Measurements from ENCODE around the gene PTPRD.
"Not testable (repeated sequence)": the region's sequence is repeated elsewhere in the genome, so short reads cannot be mapped to it uniquely, and the experiment has no call there.

PTPRD gene

GRCh38 chr9:9970514-9970913 lies 642.3 kb downstream of the PTPRD start:
- no peak for DNase-seq (ENCODE audit: low spot score)

GRCh38 chr9:9963841-9964240 lies 649.0 kb downstream of the PTPRD start:
- DNase-seq (ENCODE audit: low spot score), result no peak

DNA sequence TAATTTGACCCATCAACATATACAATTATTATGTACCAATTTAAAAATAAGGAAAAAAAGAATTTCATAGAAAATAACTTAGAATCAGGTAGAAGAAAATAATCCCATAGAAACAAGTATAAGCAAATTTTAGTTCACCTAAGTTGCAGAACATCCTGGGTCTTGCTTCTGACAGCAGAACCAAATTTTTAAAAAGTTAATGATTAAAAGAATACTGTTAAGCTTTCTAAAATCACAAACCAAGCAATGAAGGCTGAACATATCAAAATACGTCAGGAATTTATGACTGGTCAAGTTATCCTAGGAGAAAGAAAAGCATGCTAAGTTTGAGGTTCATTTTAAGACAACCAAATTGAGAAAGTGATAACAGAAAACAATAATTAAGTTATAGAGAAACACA lies 650.9 kb downstream of the PTPRD start:
- no peak for DNase-seq (ENCODE audit: low spot score)

DNA sequence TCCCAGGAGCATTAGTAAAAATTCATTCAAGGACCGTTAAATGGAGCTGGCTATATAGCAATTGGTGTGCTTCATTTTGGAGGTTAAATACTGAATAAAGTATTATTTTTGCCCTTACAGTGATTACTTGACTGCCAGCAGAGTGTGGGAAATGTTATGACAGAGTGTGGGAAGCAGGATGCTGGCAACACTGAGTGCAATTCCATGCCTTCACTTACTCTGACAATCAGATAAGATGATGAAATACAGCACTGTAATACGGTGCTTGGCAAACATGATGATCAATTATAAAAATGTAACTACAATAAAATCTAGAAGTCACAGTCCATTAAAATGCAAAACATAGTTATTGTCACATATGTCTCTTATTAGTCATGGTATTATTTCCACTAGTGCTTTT lies 651.3 kb downstream of the PTPRD start:
- DNase-seq (ENCODE audit: low spot score), result no peak

GRCh38 chr9:9951556-9952160 lies 661.1 kb downstream of the PTPRD start:
- no peak for DNase-seq (ENCODE audit: low spot score)

DNA sequence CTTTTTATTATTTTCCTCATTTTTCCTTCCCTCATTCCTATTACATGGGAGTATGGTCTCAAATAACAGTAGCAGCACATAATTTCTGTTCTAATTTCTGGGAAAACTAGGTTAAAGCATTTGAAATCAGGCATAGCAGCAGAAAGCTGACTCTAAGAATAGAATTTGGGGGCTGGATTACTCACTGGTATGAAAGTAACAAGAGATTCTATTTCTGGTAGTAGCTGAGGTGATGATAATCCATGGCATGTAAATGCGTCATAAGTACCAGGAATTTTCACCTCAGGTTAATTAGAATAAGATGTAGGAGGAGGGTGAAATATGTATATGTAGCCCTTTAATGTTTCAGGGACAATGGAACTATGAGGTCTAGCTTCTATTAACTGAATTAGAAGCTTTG lies 662.0 kb downstream of the PTPRD start:
- DNase-seq (ENCODE audit: low spot score), result no peak

- DNase-seq (ENCODE audit: low spot score), result no peak
Observed at GRCh38 chr9:9949978-9950377, 662.8 kb downstream of the PTPRD start.

- no peak for DNase-seq (ENCODE audit: low spot score)
Observed at GRCh38 chr9:9949368-9949767, 663.4 kb downstream of the PTPRD start.

DNA sequence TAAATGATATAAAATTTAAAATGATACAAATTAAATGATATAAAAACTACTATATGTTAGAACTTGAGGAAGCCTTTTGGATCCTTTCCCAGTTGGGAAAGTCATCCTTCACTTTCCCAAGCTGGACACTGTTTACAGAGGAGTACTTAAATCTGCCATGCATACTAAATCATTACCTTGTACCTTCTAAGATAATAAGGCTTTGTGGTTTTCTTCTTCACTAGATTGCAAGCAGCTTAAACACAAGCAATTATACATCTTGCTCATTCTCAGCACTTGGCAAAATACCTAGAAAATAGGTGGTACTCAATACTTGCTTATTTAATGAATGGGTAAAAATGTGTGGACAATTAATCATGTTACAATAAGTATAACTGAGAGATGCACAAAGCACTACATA lies 666.8 kb downstream of the PTPRD start:
- no peak for DNase-seq (ENCODE audit: low spot score)

DNA sequence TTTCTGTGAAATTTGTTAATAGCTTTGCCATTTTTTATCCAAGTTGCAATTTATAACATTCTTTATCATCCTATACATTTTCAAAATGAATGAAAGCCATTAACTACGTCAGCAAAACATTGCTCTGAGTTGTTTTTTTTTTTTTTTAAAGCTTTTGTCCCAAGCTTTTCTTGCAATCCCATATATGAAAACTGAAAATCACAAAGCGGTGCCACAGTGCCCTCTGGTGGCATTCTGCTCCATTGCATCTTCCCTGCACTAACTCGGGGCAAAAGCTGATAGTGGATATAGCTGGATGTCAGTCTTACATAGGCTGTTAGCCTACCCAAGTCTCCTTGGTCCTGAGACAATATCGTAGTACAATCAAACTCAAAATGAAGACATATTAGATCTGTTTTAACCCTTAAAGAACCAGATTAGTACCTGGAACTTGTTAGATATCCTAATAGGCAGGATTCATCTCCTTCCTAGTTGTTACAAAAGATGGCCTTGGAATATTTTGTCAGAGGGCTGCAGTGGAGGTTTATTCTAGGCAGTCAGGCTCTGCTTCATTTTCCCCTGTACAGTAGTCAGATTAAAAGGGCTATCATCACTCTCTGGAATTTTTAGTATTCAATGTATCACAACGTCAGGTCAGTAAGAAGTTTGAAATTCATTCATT lies 669.9 kb downstream of the PTPRD start:
- peak; percentile 50 for DNase-seq (ENCODE audit: low spot score)

GRCh38 chr9:9938432-9938831 lies 674.4 kb downstream of the PTPRD start:
- DNase-seq (ENCODE audit: low spot score), result no peak

- DNase-seq (ENCODE audit: low spot score), result not testable (repeated sequence)
Observed at GRCh38 chr9:9931464-9931863, 681.3 kb downstream of the PTPRD start.

- no peak for DNase-seq (ENCODE audit: low spot score)
Observed at GRCh38 chr9:9924376-9924775, 688.4 kb downstream of the PTPRD start.

GRCh38 chr9:9921805-9922204 lies 691.0 kb downstream of the PTPRD start:
- no peak for DNase-seq (ENCODE audit: low spot score)

- DNase-seq (ENCODE audit: low spot score), result peak; percentile 1
Observed at GRCh38 chr9:9920425-9921060, 692.3 kb downstream of the PTPRD start.

DNA sequence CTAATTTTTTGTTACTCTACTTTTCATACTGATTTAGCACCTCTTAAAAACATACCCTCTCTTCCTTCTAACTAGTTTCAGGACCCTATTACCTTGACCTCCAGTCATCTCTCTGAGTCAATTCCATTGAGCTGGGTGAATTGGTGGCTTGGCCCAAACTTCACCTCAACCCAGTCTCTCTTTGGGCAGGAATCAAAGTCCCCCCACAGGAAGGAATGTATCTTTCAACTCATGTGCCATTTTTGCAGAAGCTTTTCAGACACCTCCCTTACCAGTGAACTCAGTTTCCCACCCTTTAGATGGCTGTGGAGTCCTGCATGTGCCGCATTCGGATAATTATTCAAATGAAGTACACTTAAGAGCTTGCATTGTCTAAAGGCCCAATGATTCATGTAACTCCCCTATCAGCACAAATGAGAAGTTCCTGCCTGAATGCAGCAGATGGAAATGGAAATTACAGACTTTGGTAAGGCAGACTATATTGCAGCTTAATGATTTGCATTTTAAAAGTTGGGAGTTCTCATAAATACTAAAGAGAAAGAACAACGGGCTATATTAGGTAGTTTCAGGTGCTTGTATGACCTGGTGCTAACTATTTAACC lies 693.5 kb downstream of the PTPRD start:
- DNase-seq (ENCODE audit: low spot score), result no peak

GRCh38 chr9:9917400-9917799 lies 695.4 kb downstream of the PTPRD start:
- no peak for DNase-seq (ENCODE audit: low spot score)

- DNase-seq (ENCODE audit: low spot score), result peak; percentile 9
Observed at GRCh38 chr9:9914174-9914573, 698.6 kb downstream of the PTPRD start.

DNA sequence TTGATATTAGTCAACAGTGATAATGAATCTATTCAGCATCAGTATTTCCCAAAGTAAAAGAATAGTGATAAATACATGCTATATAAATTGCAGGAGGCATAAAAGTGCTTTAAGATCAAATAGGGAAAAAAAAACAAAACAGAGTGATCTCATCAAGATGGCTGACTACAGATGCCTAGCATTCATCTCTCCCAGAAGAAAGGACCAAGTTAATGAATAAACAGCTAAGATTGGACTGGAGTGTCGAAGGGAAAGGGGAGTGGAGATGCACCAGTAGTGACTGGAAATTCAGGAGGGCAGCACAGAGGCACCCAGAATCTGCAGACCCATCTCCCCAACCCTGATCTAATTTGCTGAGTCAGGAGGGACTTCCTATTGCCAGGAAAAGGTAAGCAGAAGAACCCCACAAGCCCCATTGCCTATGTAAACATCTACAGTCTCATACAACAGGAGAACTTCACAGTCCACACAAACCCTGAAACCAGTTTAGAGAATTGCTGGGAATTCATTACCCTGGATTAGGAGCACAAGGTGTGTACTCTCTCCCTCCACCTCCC lies 699.4 kb downstream of the PTPRD start:
- no peak for DNase-seq (ENCODE audit: low spot score)

DNA sequence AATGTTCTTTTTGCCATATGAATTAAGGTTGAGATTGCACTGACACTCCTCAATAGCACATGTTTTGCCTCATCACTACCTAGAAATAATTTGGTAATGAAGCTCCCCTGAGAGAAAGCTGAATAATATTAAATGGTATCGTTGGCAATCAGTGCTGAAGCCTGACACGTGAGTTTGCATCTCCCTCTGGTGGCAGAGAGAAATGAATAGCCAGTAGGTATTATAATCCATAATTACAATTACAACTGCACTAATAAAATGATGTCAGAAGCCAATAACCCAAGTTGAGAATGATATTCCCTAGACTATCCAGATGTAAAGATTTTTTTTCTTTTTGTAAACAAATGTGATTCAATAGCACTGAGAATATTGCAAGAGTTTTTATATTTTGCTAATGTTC lies 700.3 kb downstream of the PTPRD start:
- no peak for DNase-seq (ENCODE audit: low spot score)

- DNase-seq (ENCODE audit: low spot score), result no peak
Observed at GRCh38 chr9:9905736-9906135, 707.1 kb downstream of the PTPRD start.

DNA sequence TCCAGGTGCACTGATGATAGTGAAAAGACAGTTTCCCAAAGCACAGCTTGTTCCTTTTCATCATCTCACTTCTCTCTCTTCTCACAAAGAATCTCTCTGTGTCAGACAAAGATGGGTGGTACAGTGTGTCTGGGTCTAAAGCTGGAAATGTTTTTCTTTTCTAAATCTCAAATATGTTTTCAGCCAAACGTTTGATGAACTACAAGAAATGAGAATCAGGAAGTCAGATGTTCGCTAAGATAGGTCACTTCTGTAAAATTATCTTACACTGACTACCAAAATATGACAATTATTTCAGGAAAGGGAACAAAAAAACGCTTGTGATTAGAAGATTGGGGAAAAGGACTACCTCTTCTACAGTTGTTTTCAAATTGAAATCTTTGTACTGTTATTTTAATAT lies 708.8 kb downstream of the PTPRD start:
- no peak for DNase-seq (ENCODE audit: low spot score)

DNA sequence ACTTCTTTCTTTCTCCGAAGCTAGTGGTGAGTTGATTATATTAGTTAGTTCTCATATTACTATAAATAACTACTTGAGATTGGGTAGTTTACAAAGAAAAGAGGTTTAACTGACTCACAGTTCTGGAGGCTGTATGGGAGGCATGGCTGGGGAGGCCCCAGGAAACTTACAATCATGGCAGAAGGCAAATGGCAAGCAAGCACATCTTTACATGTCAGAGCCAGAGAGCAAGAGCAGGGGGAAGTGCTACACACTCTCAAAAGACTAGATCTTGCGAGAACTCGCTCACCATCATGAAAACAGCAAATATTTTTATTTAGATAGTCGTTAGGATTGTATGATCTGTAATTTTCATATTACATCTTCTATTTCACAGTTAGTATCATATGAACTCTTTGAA lies 711.2 kb downstream of the PTPRD start:
- no peak for DNase-seq (ENCODE audit: low spot score)
